ENCODE measurements around the gene PDGFD. TPM values are rescaled to one million over a fixed set of nuclear protein-coding genes. Genes with fewer than 3 reads are reported as not detected.

The PDGFD gene
- total and polyA plus RNA-seq, 2 experiments from 2014 or later = 100 to 105 TPM

- Histone ChIP-seq H3K9me3 (ENCODE audit: low read depth) (no peaks in the 10 kb centered on the region), H3K27me3 (no peaks in the 10 kb centered on the region), H3K27ac (no peak overlapping the region), H3K4me3 (no peak overlapping the region), H3K4me1 (ENCODE audit: low read depth) (peaks cover 3% of the 10 kb centered on the region), H3K36me3 (no peaks in the 10 kb centered on the region)
- TF ChIP-seq CTCF (IDR thresholded peaks at IDR 0.05; ENCODE audit: low read depth, low read length) = no peak
- no peak for DNase-seq (ENCODE audit: low read depth in 1 of 2, low spot score in 1 of 2)
Observed at GRCh38 chr11:103939694-103940093, 224.3 kb downstream of the PDGFD start.

GRCh38 chr11:103936059-103936458 lies 227.9 kb downstream of the PDGFD start:
- Histone ChIP-seq H3K9me3 (ENCODE audit: low read depth) (no peaks in the 10 kb centered on the region), H3K4me1 (ENCODE audit: low read depth) (peaks cover 3% of the 10 kb centered on the region), H3K27me3 (no peaks in the 10 kb centered on the region), H3K36me3 (no peaks in the 10 kb centered on the region), H3K4me3 (no peak overlapping the region), H3K27ac (no peak overlapping the region)
- no peak for TF ChIP-seq CTCF (IDR thresholded peaks at IDR 0.05; ENCODE audit: low read depth, low read length)
- DNase-seq (ENCODE audit: low read depth in 1 of 2, low spot score in 1 of 2) = no peak

- H3K4me3 ChIP-seq = no peak overlapping the region
- H3K9me3 ChIP-seq (ENCODE audit: low read depth) = no peaks in the 10 kb centered on the region
- no peaks in the 10 kb centered on the region for H3K27me3 ChIP-seq
- DNase-seq (ENCODE audit: low read depth in 1 of 2, low spot score in 1 of 2) = no peak
- peaks cover 4% of the 10 kb centered on the region for H3K4me1 ChIP-seq (ENCODE audit: low read depth)
- H3K27ac ChIP-seq = no peak overlapping the region
- H3K36me3 ChIP-seq = no peaks in the 10 kb centered on the region
- no peak for TF ChIP-seq CTCF (IDR thresholded peaks at IDR 0.05; ENCODE audit: low read depth, low read length)
Observed at GRCh38 chr11:103935219-103935618, 228.7 kb downstream of the PDGFD start.

GRCh38 chr11:103929170-103929903 lies 234.6 kb downstream of the PDGFD start:
- Histone ChIP-seq H3K4me3 (no peak overlapping the region), H3K27me3 (no peaks in the 10 kb centered on the region), H3K36me3 (no peaks in the 10 kb centered on the region), H3K27ac (peak overlapping the region; percentile 82), H3K4me1 (ENCODE audit: low read depth) (peaks cover 28% of the 10 kb centered on the region), H3K9me3 (ENCODE audit: low read depth) (no peaks in the 10 kb centered on the region)
- TF ChIP-seq CTCF (IDR thresholded peaks at IDR 0.05; ENCODE audit: low read depth, low read length) = no peak
- DNase-seq (ENCODE audit: low read depth in 1 of 2, low spot score in 1 of 2) = peak in 1 of 2 donors; percentile 51

GRCh38 chr11:103928802-103929161 lies 235.2 kb downstream of the PDGFD start:
- TF ChIP-seq CTCF (IDR thresholded peaks at IDR 0.05; ENCODE audit: low read depth, low read length) = no peak
- DNase-seq (ENCODE audit: low read depth in 1 of 2, low spot score in 1 of 2) = peak in 1 of 2 donors; percentile 39
- Histone ChIP-seq H3K27ac (peak overlapping the region; percentile 82), H3K27me3 (no peaks in the 10 kb centered on the region), H3K4me3 (no peak overlapping the region), H3K9me3 (ENCODE audit: low read depth) (no peaks in the 10 kb centered on the region), H3K4me1 (ENCODE audit: low read depth) (peaks cover 34% of the 10 kb centered on the region), H3K36me3 (no peaks in the 10 kb centered on the region)

Measured in cardiac muscle cell (in vitro differentiated cells and primary cell).